Measurements from ENCODE around the gene SNCG.
"Not testable (repeated sequence)": the region's sequence is repeated elsewhere in the genome, so short reads cannot be mapped to it uniquely, and the experiment has no call there.

SNCG gene

DNA sequence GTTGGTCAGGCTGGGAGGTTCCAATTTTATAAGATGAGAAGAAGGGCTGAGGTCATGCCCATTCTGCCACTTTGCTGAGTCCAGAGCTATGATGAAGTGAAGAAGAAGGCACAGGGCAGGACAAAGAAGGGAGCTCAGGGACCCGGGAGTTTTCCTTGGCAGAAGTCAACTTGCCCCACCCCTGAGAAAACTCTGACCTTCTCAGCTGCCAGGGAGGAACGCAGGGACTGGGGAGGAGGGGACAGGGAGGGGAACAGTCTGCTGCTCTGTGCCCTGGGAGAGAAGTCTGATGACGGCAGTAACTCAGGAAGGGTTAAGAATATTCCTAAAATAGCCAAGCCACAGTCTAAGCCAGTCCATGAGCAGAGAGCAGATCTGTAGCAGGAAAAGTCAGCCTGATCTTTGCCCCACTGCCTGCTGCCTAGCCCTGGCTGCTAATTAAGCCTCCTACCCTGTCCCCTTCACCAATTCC, 21.6 kb downstream of the SNCG start:
- DNase-seq: no peak

DNA sequence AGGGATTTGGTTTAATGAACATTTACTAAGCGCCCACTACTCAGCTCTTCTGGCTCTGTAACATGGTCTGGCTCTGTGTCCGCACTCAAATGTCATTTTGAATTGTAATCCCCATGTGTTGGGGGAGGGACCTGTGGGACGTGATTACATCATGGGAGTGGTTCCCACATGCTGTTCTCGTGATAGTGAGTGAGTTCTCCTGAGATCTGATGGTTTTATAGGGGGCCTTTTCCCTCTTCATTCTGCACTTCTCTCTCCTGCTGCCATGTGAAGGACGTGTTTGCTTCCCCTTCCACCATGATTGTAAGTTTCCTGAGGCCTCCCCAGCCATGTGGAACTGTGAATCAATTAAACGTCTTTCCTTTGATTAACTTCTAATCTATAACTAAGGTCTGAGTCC, 22.6 kb downstream of the SNCG start:
- not testable (repeated sequence) for DNase-seq

GRCh38 chr10:86981716-86982115, 23.3 kb downstream of the SNCG start:
- DNase-seq: no peak

- not testable (repeated sequence) for DNase-seq
Measured at GRCh38 chr10:86984498-86984897, 26.1 kb downstream of the SNCG start.

GRCh38 chr10:86988520-86988919, 30.1 kb downstream of the SNCG start:
- no peak for DNase-seq

DNA sequence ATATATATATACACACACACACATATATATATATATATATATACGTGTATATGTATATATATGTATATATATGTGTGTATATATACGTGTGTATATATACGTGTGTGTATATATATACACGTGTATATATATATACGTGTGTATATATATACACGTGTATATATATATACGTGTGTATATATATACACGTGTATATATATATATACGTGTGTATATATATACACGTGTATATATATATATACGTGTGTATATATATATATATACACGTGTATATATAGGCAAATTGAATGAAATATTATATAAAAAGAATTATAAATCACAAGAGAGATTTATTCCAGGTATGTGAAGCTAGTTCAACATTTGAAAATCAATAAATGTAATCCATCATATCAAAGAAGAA, 33.0 kb downstream of the SNCG start:
- DNase-seq: not testable (repeated sequence)

- DNase-seq: no peak
Measured at GRCh38 chr10:86992456-86992855, 34.1 kb downstream of the SNCG start.

DNA sequence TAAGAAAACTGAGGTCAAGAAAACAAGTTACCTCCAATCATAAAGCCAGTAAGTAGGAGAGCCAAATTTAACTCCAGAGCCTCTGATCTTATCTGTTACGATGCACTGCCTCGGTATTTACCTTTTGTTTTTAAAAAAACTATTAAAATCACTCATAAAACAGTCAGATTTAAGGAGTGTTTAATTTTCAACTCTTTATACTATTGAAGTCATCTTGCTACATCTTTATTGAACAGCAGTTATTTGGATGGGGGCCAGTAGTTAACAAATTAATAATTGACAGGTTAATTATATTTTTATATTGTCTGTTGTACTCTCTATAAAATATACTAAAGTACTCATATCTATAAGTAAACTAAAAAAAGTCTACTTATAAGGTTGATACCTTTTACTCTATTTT, 34.5 kb downstream of the SNCG start:
- DNase-seq: no peak

DNA sequence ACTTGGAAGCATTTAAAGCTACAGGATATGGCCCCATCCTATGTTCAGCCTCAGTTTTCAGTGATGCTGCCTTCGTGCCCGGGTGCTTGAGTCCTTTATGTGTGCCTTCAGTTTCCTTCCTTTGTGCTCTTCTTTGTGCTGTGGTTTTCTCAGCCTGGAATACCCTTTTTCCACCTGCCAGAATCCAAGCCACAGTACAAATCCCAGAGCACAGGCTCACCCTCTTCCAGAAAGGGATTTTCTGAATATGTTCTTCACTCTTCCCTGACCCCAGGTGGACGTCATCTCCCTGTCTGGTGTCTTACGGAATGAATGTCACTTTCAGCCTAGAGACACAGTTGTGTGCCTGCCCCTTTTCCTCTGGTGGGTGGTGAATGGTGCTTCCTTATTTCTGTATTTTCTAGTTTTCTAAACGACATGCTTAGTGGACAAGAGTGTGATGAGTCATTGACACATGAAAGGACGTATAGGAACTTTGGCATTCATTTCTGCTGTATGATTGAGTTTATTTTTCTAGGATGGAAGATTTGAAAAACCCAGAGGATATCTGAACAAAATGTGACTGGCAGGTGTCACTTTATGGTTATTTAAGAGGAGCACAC, 41.5 kb downstream of the SNCG start:
- not testable (repeated sequence) for DNase-seq

- no peak for DNase-seq
Measured at GRCh38 chr10:87000491-87000890, 42.1 kb downstream of the SNCG start.

GRCh38 chr10:87007124-87007523, 48.7 kb downstream of the SNCG start:
- not testable (repeated sequence) for DNase-seq

DNA sequence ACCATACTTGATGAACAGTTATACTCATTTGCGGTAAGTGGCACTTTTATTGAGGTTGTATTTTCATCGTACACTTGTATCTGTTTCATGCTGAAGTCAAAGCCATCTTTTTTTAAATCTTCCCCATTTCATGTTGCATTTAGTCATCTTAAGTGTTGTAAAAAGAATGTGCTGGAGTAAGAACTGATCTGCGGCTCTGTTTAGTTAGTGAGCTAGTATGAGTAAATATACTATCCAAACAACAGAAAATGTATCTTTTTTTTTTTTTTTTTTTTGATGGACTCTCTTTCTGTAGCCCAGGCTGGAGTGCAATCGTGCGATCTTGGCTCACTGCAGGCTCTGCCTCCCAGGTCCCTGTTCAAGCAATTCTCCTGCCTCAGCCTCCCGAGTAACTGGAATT, 49.3 kb downstream of the SNCG start:
- not testable (repeated sequence) for DNase-seq

- not testable (repeated sequence) for DNase-seq
Measured at GRCh38 chr10:87008303-87008702, 49.9 kb downstream of the SNCG start.

DNA sequence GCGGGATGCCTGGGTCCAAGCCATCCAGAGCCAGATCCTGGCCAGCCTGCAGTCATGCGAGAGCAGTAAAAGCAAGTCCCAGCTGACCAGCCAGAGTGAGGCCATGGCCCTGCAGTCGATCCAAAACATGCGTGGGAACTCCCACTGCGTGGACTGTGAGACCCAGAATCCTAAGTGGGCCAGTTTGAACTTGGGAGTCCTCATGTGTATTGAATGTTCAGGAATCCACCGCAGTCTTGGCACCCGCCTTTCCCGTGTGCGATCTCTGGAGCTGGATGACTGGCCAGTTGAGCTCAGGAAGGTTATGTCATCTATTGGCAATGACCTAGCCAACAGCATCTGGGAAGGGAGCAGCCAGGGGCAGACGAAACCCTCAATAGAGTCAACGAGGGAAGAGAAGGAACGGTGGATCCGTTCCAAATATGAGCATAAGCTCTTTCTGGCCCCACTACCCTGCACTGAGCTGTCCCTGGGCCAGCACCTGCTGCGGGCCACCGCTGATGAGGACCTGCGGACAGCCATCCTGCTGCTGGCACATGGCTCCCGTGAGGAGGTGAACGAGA, 50.8 kb downstream of the SNCG start:
- not testable (repeated sequence) for DNase-seq

Data from NCI-H1092 (cell line).